IMR-90 (cell line): Measurements from ENCODE around the gene NEUROG1. TPM values are rescaled to one million over a fixed set of nuclear protein-coding genes. Genes with fewer than 3 reads are reported as not detected.
A peak's percentile ranks its signal among the peaks of the same experiment; 100 is the strongest.

Experiments used
- ATAC-seq: fragments of 200-7000 bp; cut with Tn5 transposase; 2 replicates; pipeline ENCODE4 v1.9.1; 2020; ENCODE audit warnings: low read depth, mild to moderate bottlenecking, moderate library complexity
- BruUV-seq: library from RNA; stranded (reverse); fragments of 400-500 nt; replicated peaks from 2 replicates; lab custom pipeline; 2021; lab: Mats Ljungman, UMichigan
- CTCF ChIA-PET: fragments of 300-600 bp; formaldehyde crosslinking; extraction: SDS; loops from one replicate; lab custom pipeline; 2021; ENCODE audit warnings: antibody characterized with exemption; lab: Yijun Ruan, JAX
- POLR2A ChIA-PET: fragments of 300-600 bp; sonication (Branson Sonifier 250); formaldehyde crosslinking; loops from one replicate; lab custom pipeline; 2022; ENCODE audit warnings: antibody characterized with exemption; ENCODE audit not compliant: unreplicated experiment; lab: Charles Lee
- DNase-seq: peaks from one replicate; pipeline ENCODE4 v3.0.0; 2013
- H2AFZ ChIP-seq: replicated peaks from 2 replicates; pipeline ENCODE3; 2013; ENCODE audit warnings: low read length, mild to moderate bottlenecking; ENCODE audit not compliant: poor library complexity
- H2AK5ac ChIP-seq: 2 replicates; pipeline ENCODE4 v1.6.1; 2013; ENCODE audit warnings: low read depth, low read length, inconsistent platforms
- H2AK9ac ChIP-seq: replicated peaks from 2 replicates; pipeline ENCODE3; 2013; ENCODE audit warnings: mild to moderate bottlenecking, low read depth, low read length, moderate library complexity; ENCODE audit not compliant: poor library complexity
- H2BK120ac ChIP-seq: 2 replicates; pipeline ENCODE4 v1.6.1; 2013; ENCODE audit warnings: low read depth, low read length, inconsistent platforms
- H2BK15ac ChIP-seq: 3 replicates; pipeline ENCODE4 v1.6.1; 2013; ENCODE audit warnings: low read depth, low read length, inconsistent platforms
- H2BK20ac ChIP-seq: 2 replicates; pipeline ENCODE4 v1.6.1; 2013; ENCODE audit warnings: low read depth, mild to moderate bottlenecking, inconsistent platforms, low read length, moderate library complexity
- H2BK5ac ChIP-seq: 2 replicates; pipeline ENCODE4 v1.6.1; 2013; ENCODE audit warnings: mild to moderate bottlenecking, low read depth, low read length, inconsistent platforms; ENCODE audit not compliant: poor library complexity, severe bottlenecking
- H3K14ac ChIP-seq: replicated peaks from 2 replicates; pipeline ENCODE4 v1.6.1; 2013; ENCODE audit warnings: low read depth, low read length, inconsistent platforms
- H3K18ac ChIP-seq: 2 replicates; pipeline ENCODE4 v1.6.1; 2013; ENCODE audit warnings: low read depth, low read length, control low read depth
- H3K23ac ChIP-seq: 2 replicates; pipeline ENCODE4 v1.6.1; 2013; ENCODE audit warnings: low read depth, low read length, inconsistent platforms
- H3K27ac ChIP-seq: 2 replicates; pipeline ENCODE4 v1.5.1; 2013; ENCODE audit warnings: mild to moderate bottlenecking, control low read depth, low read length; ENCODE audit not compliant: insufficient read depth
- H3K27me3 ChIP-seq: 2 replicates; pipeline ENCODE4 v1.6.1; 2013; ENCODE audit warnings: low read length; ENCODE audit not compliant: control insufficient read depth, insufficient read depth
- H3K36me3 ChIP-seq: 2 replicates; pipeline ENCODE4 v1.6.1; 2013; ENCODE audit warnings: low read length, mixed read lengths; ENCODE audit not compliant: control insufficient read depth, insufficient read depth
- H3K4ac ChIP-seq: 2 replicates; pipeline ENCODE4 v1.6.1; 2013; ENCODE audit warnings: low read depth, low read length, inconsistent platforms
- H3K4me1 ChIP-seq: 2 replicates; pipeline ENCODE4 v1.6.1; 2013; ENCODE audit warnings: low read length, mixed read lengths; ENCODE audit not compliant: control insufficient read depth, insufficient read depth
- H3K4me2 ChIP-seq: 2 replicates; pipeline ENCODE4 v1.6.1; 2013; ENCODE audit warnings: low read depth, mild to moderate bottlenecking, control low read depth, low read length, moderate library complexity
- H3K4me3 ChIP-seq: 2 replicates; pipeline ENCODE4 v1.5.1; 2013; ENCODE audit warnings: low read depth, mild to moderate bottlenecking, control low read depth, low read length, moderate library complexity; ENCODE audit not compliant: insufficient read depth
- H3K56ac ChIP-seq: 2 replicates; pipeline ENCODE4 v1.6.1; 2013; ENCODE audit warnings: low read length, inconsistent platforms; ENCODE audit not compliant: insufficient read depth; ENCODE audit errors: extremely low read depth
- H3K79me1 ChIP-seq, 2 experiments: 2 replicates each; pipeline ENCODE4 v1.6.1; 2013; ENCODE audit warnings: low read length in 2 of 2, inconsistent platforms in 1 of 2, low read depth in 1 of 2
- H3K9ac ChIP-seq: 2 replicates; pipeline ENCODE4 v1.6.1; 2013; ENCODE audit warnings: low read depth, low read length, control low read depth
- H3K9me1 ChIP-seq: 2 replicates; pipeline ENCODE4 v1.6.1; 2013; ENCODE audit warnings: low read length, inconsistent platforms; ENCODE audit not compliant: insufficient read depth
- H3K9me3 ChIP-seq: 2 replicates; pipeline ENCODE4 v1.6.1; 2013; ENCODE audit warnings: low read length; ENCODE audit not compliant: control insufficient read depth, insufficient read depth
- H4K20me1 ChIP-seq: 2 replicates; pipeline ENCODE4 v1.6.1; 2013; ENCODE audit warnings: low read length, inconsistent platforms; ENCODE audit not compliant: insufficient read depth
- H4K5ac ChIP-seq: 2 replicates; pipeline ENCODE4 v1.6.1; 2013; ENCODE audit warnings: mild to moderate bottlenecking, low read depth, low read length, control low read depth
- H4K8ac ChIP-seq, 2 experiments: 2 replicates each; pipeline ENCODE4 v1.6.1; 2013; ENCODE audit warnings: low read depth in 2 of 2, low read length in 2 of 2, control low read depth in 1 of 2, inconsistent platforms in 1 of 2
- H4K91ac ChIP-seq: 2 replicates; pipeline ENCODE4 v1.6.1; 2013; ENCODE audit warnings: low read depth, low read length, inconsistent platforms; ENCODE audit not compliant: insufficient read depth
- CEBPB ChIP-seq: IDR thresholded peaks from 2 replicates; pipeline ENCODE4 v1.6.1; 2012; ENCODE audit warnings: low read depth, low read length, improper control_type of control experiment
- CHD1 ChIP-seq: IDR thresholded peaks from 2 replicates; pipeline ENCODE4 v1.6.1; 2012; ENCODE audit warnings: low read depth, low read length, improper control_type of control experiment
- FOS ChIP-seq: fragments of 150-350 bp; IDR thresholded peaks from 2 replicates; pipeline ENCODE4 v1.6.1; 2016; ENCODE audit warnings: low read depth, low read length
- MAFK ChIP-seq: IDR thresholded peaks from 2 replicates; pipeline ENCODE4 v1.6.1; 2012; ENCODE audit warnings: low read depth, low read length, improper control_type of control experiment
- MAZ ChIP-seq: IDR thresholded peaks from 2 replicates; pipeline ENCODE4 v1.6.1; 2012; ENCODE audit warnings: low read depth, mild to moderate bottlenecking, low read length, improper control_type of control experiment, moderate library complexity, borderline replicate concordance
- MXI1 ChIP-seq: IDR thresholded peaks from 2 replicates; pipeline ENCODE4 v1.6.1; 2012; ENCODE audit warnings: low read depth, mild to moderate bottlenecking, low read length, moderate library complexity, borderline replicate concordance
- NFE2L2 ChIP-seq: fragments of 150-350 bp; IDR thresholded peaks from 2 replicates; pipeline ENCODE4 v1.6.1; 2016; ENCODE audit warnings: low read depth, mild to moderate bottlenecking, low read length
- POLR2A ChIP-seq: IDR thresholded peaks from 2 replicates; pipeline ENCODE4 v1.6.1; 2012; ENCODE audit warnings: mild to moderate bottlenecking, low read depth, low read length
- RAD21 ChIP-seq: IDR thresholded peaks from 2 replicates; pipeline ENCODE4 v1.6.1; 2012; ENCODE audit warnings: low read length, improper control_type of control experiment
- RCOR1 ChIP-seq: IDR thresholded peaks from 2 replicates; pipeline ENCODE4 v1.6.1; 2012; ENCODE audit warnings: mild to moderate bottlenecking, low read length, improper control_type of control experiment; ENCODE audit not compliant: insufficient replicate concordance
- RFX5 ChIP-seq: IDR thresholded peaks from 2 replicates; pipeline ENCODE4 v1.8.0; 2012; ENCODE audit warnings: low read depth, mild to moderate bottlenecking, low read length, moderate library complexity
- SMC3 ChIP-seq: fragments of 150-350 bp; IDR thresholded peaks from 2 replicates; pipeline ENCODE4 v1.6.1; 2016; ENCODE audit warnings: low read depth, mild to moderate bottlenecking, antibody characterized with exemption, low read length, moderate library complexity
- WGBS, 2 experiments: methylation state at CpG; one replicate each; pipeline versions ENCODE4 v1.1.5 to v1.1.7; 2013; ENCODE audit warnings: missing lambda C conversion rate in 2 of 2; ENCODE audit not compliant: insufficient read length in 1 of 2; ENCODE audit errors: extremely low coverage in 2 of 2; 5-methylcytosine and 5-hydroxymethylcytosine counted together
- dilution Hi-C: fragments of 300-500 bp; cut with HindIII; formaldehyde crosslinking; loops from one replicate; pipeline ENCODE4 v1.14.3; 2018; ENCODE audit warnings: low sequenced_read_pairs; ENCODE audit not compliant: unreplicated experiment
- in situ Hi-C: fragments of 300-500 bp; cut with MboI; formaldehyde crosslinking; loops from 3 replicates; pipeline ENCODE4 v1.14.3; 2019; ENCODE audit warnings: low sequenced_read_pairs, inconsistent platforms, mixed read lengths
- intact Hi-C: fragments of 100-400 bp; cut with micrococcal nuclease; formaldehyde crosslinking; loops from 2 replicates; pipeline ENCODE4 v1.10.0; 2022
- polyA plus RNA-seq, 3 experiments: library from polyadenylated mRNA; depleted of rRNA; stranded (reverse); fragments of >200 nt; gene quantifications; 2 replicates each; pipeline ENCODE4 v1.2.3, GENCODE V29; 2012; ENCODE audit warnings: low replicate concordance in 1 of 3
- total RNA-seq: library from RNA; depleted of rRNA; stranded (reverse); fragments of >200 nt; gene quantifications from 2 replicates; pipeline ENCODE4 v1.2.3, GENCODE V29; 2012
- TF ChIP-seq, protein P1 (sequence below): fragments of 150-350 bp; IDR thresholded peaks from 2 replicates; pipeline ENCODE4 v1.6.1; 2016; ENCODE audit warnings: low read depth, mild to moderate bottlenecking, low read length, moderate library complexity, borderline replicate concordance
- TF ChIP-seq, protein P2 (sequence below): conservative IDR thresholded peaks from 2 replicates; pipeline ENCODE4 v1.5.1; 2012; ENCODE audit warnings: mild to moderate bottlenecking, low read depth, low read length, improper control_type of control experiment
- TF ChIP-seq, protein P3 (sequence below): fragments of 150-350 bp; IDR thresholded peaks from 2 replicates; pipeline ENCODE4 v1.6.1; 2017; ENCODE audit warnings: mild to moderate bottlenecking, antibody characterized with exemption, low read length, low read depth

NEUROG1 gene
- total and polyA plus RNA-seq, 2 of the 4 experiments (the other 2 are of a cell fraction), result not detected

DNA sequence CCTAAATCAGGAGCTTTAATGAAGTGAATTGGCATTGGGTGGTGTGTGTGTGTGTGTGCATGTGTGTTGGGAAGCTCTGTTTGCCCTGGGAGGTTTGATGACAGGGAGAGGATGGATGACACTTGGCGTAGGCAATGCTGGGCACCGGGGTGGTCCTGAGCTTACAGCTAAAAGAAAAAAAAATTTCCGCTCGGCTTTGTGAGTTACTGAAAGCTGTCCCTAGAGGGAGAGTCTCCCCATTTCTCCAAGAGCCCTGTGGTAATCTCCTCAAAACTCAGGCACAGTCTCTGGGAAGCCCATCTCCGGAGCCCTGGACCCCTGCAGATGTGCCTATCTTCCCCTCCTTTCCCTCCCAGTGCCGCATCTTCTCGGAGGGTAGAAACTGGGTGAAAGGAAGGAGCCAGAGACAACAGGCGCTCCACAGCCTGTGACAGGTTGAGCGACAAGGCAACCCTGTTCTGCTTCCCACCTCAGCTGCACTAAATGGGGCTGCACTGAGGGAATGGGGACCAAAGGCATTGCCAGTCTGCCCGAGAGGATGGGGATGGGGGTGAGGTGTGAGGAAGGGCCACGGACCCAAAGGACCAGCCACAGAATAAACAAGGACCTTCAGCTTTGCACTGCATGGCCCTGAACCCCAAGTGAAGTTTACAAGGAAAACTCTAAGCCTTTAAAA, 47.8 kb downstream of the NEUROG1 start:
- H4K8ac ChIP-seq, result no peak overlapping the region; a peak in 1 of 4 replicates
- no peak overlapping the region for H2BK5ac ChIP-seq
- H3K4me1 ChIP-seq, result peaks cover 5% of the 10 kb centered on the region; the same call in 1 of the 2 replicates
- H2BK120ac ChIP-seq, result no peak overlapping the region
- CTCF ChIA-PET, result interaction anchor here (0.6 to 1.6 kb wide), 4 partner anchors 14 to 73 kb away, joined by 3 to 4 read pairs (median 3); no protein-coding TSS in a partner anchor
- H3K36me3 ChIP-seq, result no peaks in the 10 kb centered on the region
- WGBS, 2 experiments, result no CpG with 5 or more reads among the region's 11 CpGs
- peak overlapping the region; percentile 8; the same call in 1 of the 2 replicates for H3K4me2 ChIP-seq
- no peak overlapping the region for H3K9ac ChIP-seq
- H4K20me1 ChIP-seq, result no peaks in the 10 kb centered on the region
- no peaks in the 10 kb centered on the region for H3K79me1 ChIP-seq
- H2BK20ac ChIP-seq, result no peak overlapping the region
- H4K91ac ChIP-seq, result 0 out of 2 replicates have a peak overlapping the region, but pooled peaks have one; percentile 32
- H3K14ac ChIP-seq, result no peak overlapping the region
- DNase-seq (no peak), ATAC-seq (no peak)
- BruUV-seq, result no TSS peak
- no peak overlapping the region for H2BK15ac ChIP-seq
- 0 out of 2 replicates have a peak overlapping the region, but pooled peaks have one; percentile 44 for H2AK5ac ChIP-seq
- in situ Hi-C loops, result no loop called here
- peaks cover 63% of the 10 kb centered on the region for H3K27me3 ChIP-seq
- peak overlapping the region; percentile 69 for H2AFZ ChIP-seq
- POLR2A ChIA-PET, result no interaction called here
- H3K9me3 ChIP-seq, result no peaks in the 10 kb centered on the region
- intact Hi-C loops, result no loop called here
- H3K4me3 ChIP-seq, result no peak overlapping the region
- H4K5ac ChIP-seq, result no peak overlapping the region
- H3K27ac ChIP-seq, result no peak overlapping the region
- peak overlapping the region; percentile 19 for H2AK9ac ChIP-seq
- dilution Hi-C loops, result no loop called here
- no peak overlapping the region for H3K56ac ChIP-seq
- H3K23ac ChIP-seq, result 0 out of 2 replicates have a peak overlapping the region, but pooled peaks have one; percentile 7
- H3K4ac ChIP-seq, result 0 out of 2 replicates have a peak overlapping the region, but pooled peaks have one; percentile 2
- no peak overlapping the region for H3K18ac ChIP-seq
- H3K9me1 ChIP-seq, result no peaks in the 10 kb centered on the region
- TF ChIP-seq POLR2A, result no peak
- no peak for TF ChIP-seq RAD21
- TF ChIP-seq, protein P1, sequence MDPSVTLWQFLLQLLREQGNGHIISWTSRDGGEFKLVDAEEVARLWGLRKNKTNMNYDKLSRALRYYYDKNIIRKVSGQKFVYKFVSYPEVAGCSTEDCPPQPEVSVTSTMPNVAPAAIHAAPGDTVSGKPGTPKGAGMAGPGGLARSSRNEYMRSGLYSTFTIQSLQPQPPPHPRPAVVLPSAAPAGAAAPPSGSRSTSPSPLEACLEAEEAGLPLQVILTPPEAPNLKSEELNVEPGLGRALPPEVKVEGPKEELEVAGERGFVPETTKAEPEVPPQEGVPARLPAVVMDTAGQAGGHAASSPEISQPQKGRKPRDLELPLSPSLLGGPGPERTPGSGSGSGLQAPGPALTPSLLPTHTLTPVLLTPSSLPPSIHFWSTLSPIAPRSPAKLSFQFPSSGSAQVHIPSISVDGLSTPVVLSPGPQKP, result no peak
- TF ChIP-seq SMC3, result no peak
- TF ChIP-seq, protein P2, sequence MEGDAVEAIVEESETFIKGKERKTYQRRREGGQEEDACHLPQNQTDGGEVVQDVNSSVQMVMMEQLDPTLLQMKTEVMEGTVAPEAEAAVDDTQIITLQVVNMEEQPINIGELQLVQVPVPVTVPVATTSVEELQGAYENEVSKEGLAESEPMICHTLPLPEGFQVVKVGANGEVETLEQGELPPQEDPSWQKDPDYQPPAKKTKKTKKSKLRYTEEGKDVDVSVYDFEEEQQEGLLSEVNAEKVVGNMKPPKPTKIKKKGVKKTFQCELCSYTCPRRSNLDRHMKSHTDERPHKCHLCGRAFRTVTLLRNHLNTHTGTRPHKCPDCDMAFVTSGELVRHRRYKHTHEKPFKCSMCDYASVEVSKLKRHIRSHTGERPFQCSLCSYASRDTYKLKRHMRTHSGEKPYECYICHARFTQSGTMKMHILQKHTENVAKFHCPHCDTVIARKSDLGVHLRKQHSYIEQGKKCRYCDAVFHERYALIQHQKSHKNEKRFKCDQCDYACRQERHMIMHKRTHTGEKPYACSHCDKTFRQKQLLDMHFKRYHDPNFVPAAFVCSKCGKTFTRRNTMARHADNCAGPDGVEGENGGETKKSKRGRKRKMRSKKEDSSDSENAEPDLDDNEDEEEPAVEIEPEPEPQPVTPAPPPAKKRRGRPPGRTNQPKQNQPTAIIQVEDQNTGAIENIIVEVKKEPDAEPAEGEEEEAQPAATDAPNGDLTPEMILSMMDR, result no peak
- no peak for TF ChIP-seq NFE2L2
- TF ChIP-seq RFX5, result no peak
- TF ChIP-seq, protein P3, sequence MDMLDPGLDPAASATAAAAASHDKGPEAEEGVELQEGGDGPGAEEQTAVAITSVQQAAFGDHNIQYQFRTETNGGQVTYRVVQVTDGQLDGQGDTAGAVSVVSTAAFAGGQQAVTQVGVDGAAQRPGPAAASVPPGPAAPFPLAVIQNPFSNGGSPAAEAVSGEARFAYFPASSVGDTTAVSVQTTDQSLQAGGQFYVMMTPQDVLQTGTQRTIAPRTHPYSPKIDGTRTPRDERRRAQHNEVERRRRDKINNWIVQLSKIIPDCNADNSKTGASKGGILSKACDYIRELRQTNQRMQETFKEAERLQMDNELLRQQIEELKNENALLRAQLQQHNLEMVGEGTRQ, result no peak
- no peak for TF ChIP-seq FOS
- no peak for TF ChIP-seq MAFK
- no peak for TF ChIP-seq MAZ
- no peak for TF ChIP-seq RCOR1
- no peak for TF ChIP-seq MXI1
- no peak for TF ChIP-seq CEBPB
- TF ChIP-seq CHD1, result no peak
